H7 (cell line): ENCODE data around the gene C3orf52. TPM values are rescaled to one million over a fixed set of nuclear protein-coding genes. Genes with fewer than 3 reads are reported as not detected.

Experiments used
- total RNA-seq: library from RNA; depleted of rRNA; stranded (reverse); fragments of >200 nt; shearing (Covaris generic); gene quantifications from 2 replicates; pipeline ENCODE4 v1.2.3, GENCODE V29; 2014; rRNA removed

The C3orf52 gene
- total RNA-seq, 1 experiment from 2014 or later: 9.7 TPM

Other genes with a start within 250 kb of the C3orf52 start
- 39.6 and 43.3 TPM in 2 replicates for gene PHLDB2, start 227.1 kb upstream of the C3orf52 start, total RNA-seq
- gene ABHD10, start 107.4 kb upstream of the C3orf52 start, total RNA-seq: 34.4 and 36.1 TPM in 2 replicates
- gene TAGLN3, start 87.5 kb upstream of the C3orf52 start, total RNA-seq: 3.5 and 4.5 TPM in 2 replicates
- gene TMPRSS7, start 51.7 kb upstream of the C3orf52 start, total RNA-seq: not detected in 2 replicates
- not detected in 2 replicates for gene GCSAM, start 46.9 kb downstream of the C3orf52 start, total RNA-seq
- gene SLC9C1, start 207.8 kb downstream of the C3orf52 start, total RNA-seq: 0.38 and 0.41 TPM in 2 replicates
- 40.9 and 49.4 TPM in 2 replicates for gene CD200, start 246.8 kb downstream of the C3orf52 start, total RNA-seq